Smooth muscle cell (in vitro differentiated cells): Measurements from ENCODE around the gene IQGAP2. TPM values are rescaled to one million over a fixed set of nuclear protein-coding genes. Genes with fewer than 3 reads are reported as not detected.

Source experiments
- DNase-seq: peaks from one replicate; lab custom pipeline; 2025; ENCODE audit not compliant: unreplicated experiment; lab: John Stamatoyannopoulos, UW
- H2AFZ ChIP-seq: fragments of 200-600 bp; sonication (generic); 2 replicates; pipeline ENCODE4 v1.6.0; 2016; ENCODE audit warnings: antibody characterized with exemption, low read depth, mild to moderate bottlenecking
- H3F3A ChIP-seq: fragments of 200-600 bp; sonication (generic); 2 replicates; pipeline ENCODE4 v1.6.0; 2017; ENCODE audit warnings: antibody characterized with exemption, low read depth
- H3K27ac ChIP-seq: fragments of 200-600 bp; sonication (generic); 2 replicates; pipeline ENCODE4 v1.5.1; 2016; ENCODE audit warnings: low read depth, mild to moderate bottlenecking
- H3K27me3 ChIP-seq: fragments of 200-600 bp; sonication (generic); 2 replicates; pipeline ENCODE4 v1.6.1; 2016; ENCODE audit warnings: low read depth, mild to moderate bottlenecking
- H3K36me3 ChIP-seq: fragments of 200-600 bp; sonication (generic); 2 replicates; pipeline ENCODE4 v1.5.1; 2016; ENCODE audit warnings: low read depth
- H3K4me1 ChIP-seq: fragments of 200-600 bp; sonication (generic); 2 replicates; pipeline ENCODE4 v1.5.1; 2016; ENCODE audit warnings: low read depth
- H3K4me2 ChIP-seq: fragments of 200-600 bp; sonication (generic); 2 replicates; pipeline ENCODE4 v1.6.0; 2016; ENCODE audit warnings: mild to moderate bottlenecking
- H3K4me3 ChIP-seq: fragments of 200-600 bp; sonication (generic); 2 replicates; pipeline ENCODE4 v1.5.1; 2016; ENCODE audit warnings: mild to moderate bottlenecking
- H3K79me2 ChIP-seq: fragments of 200-600 bp; sonication (generic); 2 replicates; pipeline ENCODE4 v1.6.0; 2016; ENCODE audit warnings: low read depth, mild to moderate bottlenecking
- H3K9ac ChIP-seq: fragments of 200-600 bp; sonication (generic); 2 replicates; pipeline ENCODE4 v1.6.0; 2016; ENCODE audit warnings: low read depth
- H3K9me3 ChIP-seq: fragments of 200-600 bp; sonication (generic); replicated peaks from 2 replicates; pipeline ENCODE4 v1.5.1; 2016; ENCODE audit warnings: low read depth
- H4K20me1 ChIP-seq: fragments of 200-600 bp; sonication (generic); 2 replicates; pipeline ENCODE4 v1.6.0; 2016; ENCODE audit warnings: low read depth
- CTCF ChIP-seq: fragments of 200-600 bp; sonication (generic); IDR thresholded peaks from 2 replicates; pipeline ENCODE4 v1.5.1; 2017; ENCODE audit warnings: borderline replicate concordance, mild to moderate bottlenecking, antibody characterized with exemption; ENCODE audit not compliant: insufficient read depth, poor library complexity, severe bottlenecking
- WGBS: methylation state at CpG from one replicate; pipeline ENCODE4 v1.1.7; 2016; ENCODE audit warnings: low lambda C conversion rate; 5-methylcytosine and 5-hydroxymethylcytosine counted together
- polyA plus RNA-seq: library from polyadenylated mRNA; unstranded; fragments of >200 nt; fragmentation: Nextera tagmentation; extraction: Ambion mirVana; gene quantifications from 2 replicates; pipeline ENCODE4 v1.2.1, GENCODE V29; 2016
- total RNA-seq: library from RNA; depleted of rRNA; stranded (reverse); fragments of >200 nt; gene quantifications from 2 replicates; pipeline ENCODE4 v1.2.3, GENCODE V29; 2014

IQGAP2 gene
- total and polyA plus RNA-seq, 2 experiments from 2014 or later, result 7.3 to 16.6 TPM

- 82% methylated on average over 2 of the region's 2 CpGs for WGBS
- TF ChIP-seq CTCF, result no peak
- no peak overlapping the region for H2AFZ ChIP-seq
Observed at GRCh38 chr5:76667495-76667894, 264.4 kb downstream of the IQGAP2 start.

GRCh38 chr5:76669245-76669644 is 266.2 kb downstream of the IQGAP2 start:
- H3K27me3 ChIP-seq, result no peaks in the 10 kb centered on the region
- H3K79me2 ChIP-seq, result no peaks in the 10 kb centered on the region
- TF ChIP-seq CTCF, result no peak
- no peaks in the 10 kb centered on the region for H3K4me1 ChIP-seq
- WGBS, result 81% methylated on average over 5 of the region's 5 CpGs
- H3F3A ChIP-seq, result no peaks in the 10 kb centered on the region
- H3K36me3 ChIP-seq, result no peaks in the 10 kb centered on the region
- no peak overlapping the region for H3K4me2 ChIP-seq
- H3K9me3 ChIP-seq, result no peaks in the 10 kb centered on the region
- no peak overlapping the region for H2AFZ ChIP-seq
- no peak for DNase-seq
- no peak overlapping the region for H3K4me3 ChIP-seq
- no peaks in the 10 kb centered on the region for H4K20me1 ChIP-seq
- H3K9ac ChIP-seq, result no peak overlapping the region
- H3K27ac ChIP-seq, result no peak overlapping the region

More at GRCh38 chr5:76667495-76667894, 264.4 kb downstream of the IQGAP2 start:
- Histone ChIP-seq H4K20me1 (no peaks in the 10 kb centered on the region), H3K79me2 (no peaks in the 10 kb centered on the region), H3K4me3 (no peak overlapping the region), H3K27ac (no peak overlapping the region), H3K27me3 (no peaks in the 10 kb centered on the region), H3F3A (no peaks in the 10 kb centered on the region), H3K4me1 (no peaks in the 10 kb centered on the region), H3K4me2 (no peak overlapping the region), H3K36me3 (no peaks in the 10 kb centered on the region), H3K9me3 (no peaks in the 10 kb centered on the region), H3K9ac (no peak overlapping the region)
- no peak for DNase-seq

- TF ChIP-seq CTCF, result no peak
- H3K9me3 ChIP-seq, result no peaks in the 10 kb centered on the region
- no peak overlapping the region for H3K27ac ChIP-seq
- H3K27me3 ChIP-seq, result no peaks in the 10 kb centered on the region
- H3K79me2 ChIP-seq, result no peaks in the 10 kb centered on the region
- H2AFZ ChIP-seq, result no peak overlapping the region
- H3K4me1 ChIP-seq, result no peaks in the 10 kb centered on the region
- no peaks in the 10 kb centered on the region for H3K36me3 ChIP-seq
- DNase-seq, result no peak
- no peaks in the 10 kb centered on the region for H3F3A ChIP-seq
- H3K4me3 ChIP-seq, result no peak overlapping the region
- H3K9ac ChIP-seq, result no peak overlapping the region
- H3K4me2 ChIP-seq, result no peak overlapping the region
- 77% methylated on average over 3 of the region's 3 CpGs for WGBS
- no peaks in the 10 kb centered on the region for H4K20me1 ChIP-seq
Observed at GRCh38 chr5:76670508-76670907, 267.4 kb downstream of the IQGAP2 start.

GRCh38 chr5:76672242-76672641 is 269.2 kb downstream of the IQGAP2 start:
- DNase-seq, result no peak
- Histone ChIP-seq H3K4me3 (no peak overlapping the region), H3K4me2 (no peak overlapping the region), H3K9ac (no peak overlapping the region), H3K79me2 (no peaks in the 10 kb centered on the region), H3K27ac (no peak overlapping the region), H3F3A (no peaks in the 10 kb centered on the region), H3K9me3 (no peaks in the 10 kb centered on the region), H4K20me1 (no peaks in the 10 kb centered on the region), H3K27me3 (no peaks in the 10 kb centered on the region), H2AFZ (no peak overlapping the region), H3K4me1 (no peaks in the 10 kb centered on the region), H3K36me3 (no peaks in the 10 kb centered on the region)
- TF ChIP-seq CTCF, result no peak
- WGBS, result 78% methylated on average over 2 of the region's 2 CpGs
